HepG2 (cell line): ENCODE data around the gene ATF1. TPM values are rescaled to one million over a fixed set of nuclear protein-coding genes. Genes with fewer than 3 reads are reported as not detected.

Source experiments
- ATAC-seq: fragments of 200-7000 bp; cut with Tn5 transposase; 3 replicates; pipeline ENCODE4 v1.9.1; 2020; ENCODE audit warnings: mild to moderate bottlenecking, moderate library complexity
- BruUV-seq: library from RNA; stranded (reverse); fragments of 400-500 nt; replicated peaks from 2 replicates; lab custom pipeline; 2021; lab: Mats Ljungman, UMichigan
- CTCF ChIA-PET: fragments of 300-600 bp; formaldehyde crosslinking; extraction: SDS; loops from one replicate; lab custom pipeline; 2021; ENCODE audit warnings: low total read pairs, inconsistent platforms, low intra/inter-chr PET ratio; lab: Yijun Ruan, JAX
- POLR2A ChIA-PET: fragments of 350-600 bp; sonication (Branson Sonifier 250); formaldehyde crosslinking; loops from one replicate; lab custom pipeline; 2020; ENCODE audit warnings: antibody characterized with exemption, inconsistent platforms; lab: Yijun Ruan, JAX
- DNase-seq: peaks from one replicate; pipeline ENCODE4 v3.0.0-alpha.2; 2015; ENCODE audit warnings: low spot score
- FAIRE-seq: peaks from 3 replicates; lab custom pipeline; 2011; peaks lifted over from hg19 to GRCh38; lab: Jason Lieb, UNC
- H2AFZ ChIP-seq: one replicate; pipeline ENCODE4 v1.6.1; 2011; ENCODE audit warnings: low read length, inconsistent platforms
- H3K27ac ChIP-seq: fragments of 300-600 bp; 3 replicates; pipeline ENCODE4 v1.8.0; 2011; ENCODE audit warnings: mixed run types, mild to moderate bottlenecking, mixed read lengths, low read length, inconsistent platforms; ENCODE audit not compliant: insufficient read depth; ENCODE audit errors: extremely low read length
- H3K27me3 ChIP-seq, 2 experiments: fragments of 200-600 bp in 1 of 2; 2 replicates in 1 of 2; 3 replicates in 1 of 2; pipeline versions ENCODE4 v1.6.0 to v1.8.0; 2011; ENCODE audit warnings: low read length in 2 of 2, mild to moderate bottlenecking in 2 of 2, moderate library complexity in 2 of 2, inconsistent platforms in 1 of 2; ENCODE audit not compliant: insufficient read depth in 2 of 2, control insufficient read depth in 1 of 2
- H3K36me3 ChIP-seq, 2 experiments: fragments of 200-600 bp in 1 of 2; replicated peaks in 1 of 2; 2 replicates in 1 of 2; 3 replicates in 1 of 2; pipeline versions ENCODE4 v1.5.1 to v1.8.0; 2011; ENCODE audit warnings: low read length in 2 of 2, inconsistent platforms in 1 of 2; ENCODE audit not compliant: insufficient read depth in 2 of 2, control insufficient read depth in 1 of 2
- H3K4me1 ChIP-seq: 2 replicates; pipeline ENCODE4 v1.5.1; 2012; ENCODE audit warnings: low read length, inconsistent platforms; ENCODE audit not compliant: insufficient read depth
- H3K4me2 ChIP-seq: 2 replicates; pipeline ENCODE4 v1.6.0; 2011; ENCODE audit warnings: low read depth, low read length, inconsistent platforms
- H3K4me3 ChIP-seq, 3 experiments: fragments of 200-600 bp in 1 of 3; sonication (generic), shearing (Covaris generic) in 1 of 3; replicated peaks in 1 of 3; 2 replicates each; pipeline ENCODE4 v1.5.1; 2011 to 2016; ENCODE audit warnings: low read length in 3 of 3, inconsistent platforms in 2 of 3, low read depth in 2 of 3, mild to moderate bottlenecking in 2 of 3, control low read depth in 1 of 3, mixed read lengths in 1 of 3; ENCODE audit not compliant: insufficient read depth in 1 of 3
- H3K79me2 ChIP-seq: one replicate; pipeline ENCODE4 v1.6.1; 2011; ENCODE audit warnings: low read length, inconsistent platforms; ENCODE audit not compliant: insufficient read depth
- H3K9ac ChIP-seq: 2 replicates; pipeline ENCODE4 v1.6.0; 2011; ENCODE audit warnings: mild to moderate bottlenecking, low read depth, low read length, inconsistent platforms; ENCODE audit not compliant: insufficient read depth
- H3K9me3 ChIP-seq: 2 replicates; pipeline ENCODE4 v1.5.1; 2012; ENCODE audit warnings: mild to moderate bottlenecking, low read length
- H4K20me1 ChIP-seq: 2 replicates; pipeline ENCODE4 v1.6.0; 2011; ENCODE audit warnings: inconsistent platforms, mild to moderate bottlenecking, low read length, moderate library complexity; ENCODE audit not compliant: insufficient read depth
- CBFB ChIP-seq: sonication (generic); formaldehyde crosslinking; IDR thresholded peaks from 2 replicates; pipeline ENCODE4 v1.4.0; 2020; ENCODE audit warnings: missing genetic modification reagents
- CHCHD3 ChIP-seq: sonication (generic); formaldehyde crosslinking; IDR thresholded peaks from 2 replicates; pipeline ENCODE4 v1.8.0; 2022; ENCODE audit warnings: mild to moderate bottlenecking, missing genetic modification reagents, moderate library complexity
- ELF1 ChIP-seq: sonication (generic); formaldehyde crosslinking; IDR thresholded peaks from 2 replicates; pipeline ENCODE4 v1.4.0; 2020; ENCODE audit warnings: missing genetic modification reagents
- ELF3 ChIP-seq: IDR thresholded peaks from 2 replicates; pipeline ENCODE4 v1.6.1; 2016; ENCODE audit warnings: missing genetic modification reagents, missing compliant biosample characterization
- IRX3 ChIP-seq: sonication (generic); formaldehyde crosslinking; IDR thresholded peaks from 2 replicates; pipeline ENCODE4 v1.8.1; 2023; ENCODE audit warnings: mild to moderate bottlenecking, low read depth, missing genetic modification reagents, borderline replicate concordance
- REXO4 ChIP-seq: sonication (generic); formaldehyde crosslinking; IDR thresholded peaks from 2 replicates; pipeline ENCODE4 v1.8.0; 2022; ENCODE audit warnings: missing genetic modification reagents, mild to moderate bottlenecking, borderline replicate concordance
- SALL2 ChIP-seq: sonication (generic); formaldehyde crosslinking; IDR thresholded peaks from 2 replicates; pipeline ENCODE4 v1.8.1; 2023; ENCODE audit warnings: mild to moderate bottlenecking, missing genetic modification reagents, inconsistent platforms
- ZNF282 ChIP-seq: fragments of 450-650 bp; IDR thresholded peaks from 2 replicates; pipeline ENCODE4 v1.6.1; 2018; ENCODE audit not compliant: partially characterized antibody
- ZNF468 ChIP-seq: sonication (generic); formaldehyde crosslinking; IDR thresholded peaks from 2 replicates; pipeline ENCODE4 v1.8.0; 2022; ENCODE audit warnings: mild to moderate bottlenecking, moderate library complexity, missing genetic modification reagents
- ZNF547 ChIP-seq: sonication (generic); formaldehyde crosslinking; IDR thresholded peaks from 2 replicates; pipeline ENCODE4 v1.5.1; 2020; ENCODE audit warnings: mild to moderate bottlenecking, missing genetic modification reagents
- WGBS: methylation state at CpG from one replicate; pipeline ENCODE4 v1.1.6; 2017; ENCODE audit warnings: low lambda C conversion rate; 5-methylcytosine and 5-hydroxymethylcytosine counted together
- in situ Hi-C: cut with HindIII; loops from 2 replicates; pipeline ENCODE4 v1.10.0; 2017; ENCODE audit warnings: low pct_unique_long_range_greater_than_20kb; ENCODE audit not compliant: extremely low pct_ligation_motif_present
- intact Hi-C: fragments of 100-400 bp; cut with micrococcal nuclease; formaldehyde crosslinking; loops from one replicate; pipeline ENCODE4 v1.10.0; 2022; ENCODE audit not compliant: unreplicated experiment
- polyA plus RNA-seq, 8 experiments: library from polyadenylated mRNA; depleted of rRNA in 3 of 8; stranded (reverse) in 7 of 8; unstranded in 1 of 8; fragments of >200 nt; fragmentation: Illumina TruSeq in 4 of 8; extraction: Trizol in 4 of 8; gene quantifications; 2 replicates each; pipeline versions ENCODE4 v1.2.1 to v1.2.3, GENCODE V29; 2011 to 2016; ENCODE audit warnings: low read depth in 4 of 8, missing spikeins in 1 of 8, mixed read lengths in 1 of 8; ENCODE audit not compliant: insufficient read depth in 1 of 8
- total RNA-seq, 5 experiments: library from RNA; depleted of rRNA; stranded (reverse); fragments of >200 nt; fragmentation: Illumina TruSeq; extraction: Trizol; gene quantifications; 2 replicates each; pipeline ENCODE4 v1.2.3, GENCODE V29; 2016; ENCODE audit warnings: low read depth in 1 of 5
- TF ChIP-seq, protein P1 (sequence below): IDR thresholded peaks from 2 replicates; pipeline ENCODE4 v1.6.1; 2016; ENCODE audit warnings: low read depth, borderline replicate concordance

Gene ATF1
- total and polyA plus RNA-seq, 2 of the 13 experiments (the other 11 are each of a cell fraction or from before 2014, with no cell fraction given) = 29.3 to 52.0 TPM

DNA sequence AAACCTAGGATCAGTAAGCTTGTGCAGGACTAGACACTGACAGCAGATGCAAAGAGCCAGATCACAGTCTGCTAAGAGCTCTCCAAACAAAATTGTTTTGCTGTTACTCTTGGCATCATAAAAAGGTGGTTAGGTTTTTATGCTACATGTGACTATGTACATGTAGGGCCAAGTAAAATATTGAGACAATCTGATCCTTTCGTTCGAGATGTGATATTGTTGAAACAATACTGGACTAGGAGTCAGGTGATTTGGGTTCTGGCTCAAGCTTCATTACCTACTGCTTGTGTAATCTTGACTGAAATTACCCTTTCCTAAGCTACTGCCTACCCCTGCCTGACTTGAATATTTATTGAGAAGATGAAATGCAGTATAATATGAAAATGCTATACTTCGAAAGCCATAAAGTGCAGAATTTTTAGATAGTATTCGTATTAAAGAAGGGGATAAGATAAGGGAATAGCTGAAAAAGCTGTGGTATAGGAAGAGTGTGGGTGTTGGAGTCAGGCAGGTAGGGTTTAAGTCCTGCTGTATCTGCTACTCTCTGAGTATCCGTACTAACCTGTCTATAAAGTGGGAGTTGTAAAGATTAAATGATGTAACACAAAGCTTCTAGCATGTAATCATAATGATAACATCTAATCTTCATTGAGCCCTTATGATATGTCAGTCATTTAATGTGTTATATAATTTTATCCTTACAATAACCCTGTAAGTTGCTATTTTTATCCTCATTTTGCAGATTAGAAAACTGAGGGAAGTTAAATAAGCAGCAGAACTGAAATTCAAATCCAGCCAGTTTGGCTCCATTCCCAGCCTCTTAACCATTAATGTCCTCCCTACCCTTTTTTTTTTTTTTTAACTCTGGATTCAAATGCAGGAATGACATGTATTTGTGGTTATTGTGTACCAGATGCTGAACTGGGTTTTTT is 38.6 kb upstream of the ATF1 start:
- Histone ChIP-seq H3K4me1 (no peaks in the 10 kb centered on the region), H3K9me3 (no peaks in the 10 kb centered on the region), H2AFZ (no peak overlapping the region), H4K20me1 (no peaks in the 10 kb centered on the region), H3K9ac (no peak overlapping the region)
- DNase-seq = no peak
- ATAC-seq = no peak
- no peak for TF ChIP-seq ZNF468 (CRISPR knock-in tag)
- TF ChIP-seq CBFB (CRISPR knock-in tag) = no peak
- no peak for TF ChIP-seq CHCHD3 (CRISPR knock-in tag)
- no peak for TF ChIP-seq ZNF547
- TF ChIP-seq ELF1 = no peak
- TF ChIP-seq SALL2 (CRISPR knock-in tag) = no peak
- TF ChIP-seq ZNF282 = no peak
- TF ChIP-seq ELF3 (CRISPR knock-in tag) = no peak
- TF ChIP-seq, protein P1, sequence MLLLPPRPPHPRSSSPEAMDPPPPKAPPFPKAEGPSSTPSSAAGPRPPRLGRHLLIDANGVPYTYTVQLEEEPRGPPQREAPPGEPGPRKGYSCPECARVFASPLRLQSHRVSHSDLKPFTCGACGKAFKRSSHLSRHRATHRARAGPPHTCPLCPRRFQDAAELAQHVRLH (CRISPR knock-in tag) = no peak
- TF ChIP-seq REXO4 (CRISPR knock-in tag) = no peak
- no peak for TF ChIP-seq IRX3 (CRISPR knock-in tag)
- TF ChIP-seq, all 625 proteins: peak for 0
- WGBS = 97% methylated on average over 5 of the region's 5 CpGs
- TSS peak; percentile 37 for BruUV-seq
- FAIRE-seq = no peak
- H3K4me3 ChIP-seq = no peak overlapping the region
- intact Hi-C loops = no loop called here
- no peaks in the 10 kb centered on the region for H3K27me3 ChIP-seq
- no peaks in the 10 kb centered on the region for H3K79me2 ChIP-seq
- ChIA-PET POLR2A (no interaction called here), CTCF (no interaction called here)
- in situ Hi-C loops = no loop called here
- H3K4me2 ChIP-seq = no peak overlapping the region
- H3K27ac ChIP-seq = no peak overlapping the region
- peaks cover 29 to 90% of the 10 kb centered on the region in 2 experiments for H3K36me3 ChIP-seq
